HepG2 (cell line): ENCODE data around the gene GRHL1.

ENCODE experiments used
- BHLHE40 ChIP-seq: IDR thresholded peaks from 2 replicates; pipeline ENCODE4 v1.6.1; 2011; ENCODE audit warnings: low read length, improper control_type of control experiment
- BRCA1 ChIP-seq: sonication (generic); formaldehyde crosslinking; IDR thresholded peaks from 2 replicates; pipeline ENCODE4 v1.4.0; 2020; ENCODE audit warnings: missing genetic modification reagents
- GMEB2 ChIP-seq: IDR thresholded peaks from 2 replicates; pipeline ENCODE4 v1.6.1; 2016; ENCODE audit warnings: missing biosample characterization, missing genetic modification reagents, low read depth
- POLR2AphosphoS5 ChIP-seq: IDR thresholded peaks from 2 replicates; pipeline ENCODE4 v1.6.1; 2012; ENCODE audit warnings: low read depth, low read length
- RAD21 ChIP-seq: fragments of 450-650 bp; formaldehyde crosslinking; IDR thresholded peaks from 2 replicates; pipeline ENCODE4 v1.5.0; 2020; ENCODE audit warnings: mild to moderate bottlenecking
- SIX1 ChIP-seq: sonication (generic); formaldehyde crosslinking; IDR thresholded peaks from 2 replicates; pipeline ENCODE4 v1.4.0; 2020; ENCODE audit warnings: missing genetic modification reagents, borderline replicate concordance
- SMAD3 ChIP-seq: sonication (generic); formaldehyde crosslinking; IDR thresholded peaks from 2 replicates; pipeline ENCODE4 v1.4.0; 2020; ENCODE audit warnings: missing genetic modification reagents
- SRF ChIP-seq: IDR thresholded peaks from 2 replicates; pipeline ENCODE4 v1.6.1; 2011; ENCODE audit warnings: mild to moderate bottlenecking, low read depth, low read length, moderate library complexity
- ZNF274 ChIP-seq: sonication (generic); formaldehyde crosslinking; IDR thresholded peaks from 2 replicates; pipeline ENCODE4 v1.5.1; 2020; ENCODE audit warnings: mild to moderate bottlenecking, missing genetic modification reagents
- ZNF619 ChIP-seq: sonication (generic); formaldehyde crosslinking; IDR thresholded peaks from 2 replicates; pipeline ENCODE4 v1.4.0; 2020; ENCODE audit warnings: mild to moderate bottlenecking, missing genetic modification reagents
- TF ChIP-seq, protein P1 (sequence below): sonication (generic); formaldehyde crosslinking; IDR thresholded peaks from 2 replicates; pipeline ENCODE4 v1.4.0; 2020; ENCODE audit warnings: mild to moderate bottlenecking, missing genetic modification reagents
- TF ChIP-seq, protein P2 (sequence below): sonication (generic); formaldehyde crosslinking; IDR thresholded peaks from 2 replicates; pipeline ENCODE4 v1.9.0; 2021; ENCODE audit warnings: missing genetic modification reagents, borderline replicate concordance
- TF ChIP-seq, protein P3 (sequence below): sonication (generic); formaldehyde crosslinking; IDR thresholded peaks from 2 replicates; pipeline ENCODE4 v1.5.0; 2020; ENCODE audit warnings: mild to moderate bottlenecking, missing genetic modification reagents, moderate library complexity

DNA sequence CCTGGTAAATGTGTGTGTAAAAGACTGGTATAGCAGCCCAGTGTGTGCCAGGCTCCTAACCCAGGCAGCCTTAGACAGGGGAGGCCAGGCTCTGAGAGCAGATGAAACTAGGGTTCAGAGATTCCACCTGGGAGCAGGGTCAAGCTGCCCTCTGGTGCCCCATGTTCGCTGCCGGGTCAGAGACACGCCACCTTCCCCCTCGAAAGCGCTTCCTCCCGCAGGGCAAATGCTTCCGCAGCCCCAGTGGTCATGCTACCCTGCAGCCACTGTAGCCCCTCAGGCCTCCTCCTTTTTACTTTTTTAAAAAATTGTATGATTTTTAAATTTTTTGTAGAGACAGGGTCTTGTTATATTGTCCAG is 81.2 kb downstream of the GRHL1 start:
- TF ChIP-seq ZNF619 (CRISPR knock-in tag) = no peak
- TF ChIP-seq SIX1 (CRISPR knock-in tag) = no peak
- no peak for TF ChIP-seq RAD21
- no peak for TF ChIP-seq ZNF274
- TF ChIP-seq, protein P1, sequence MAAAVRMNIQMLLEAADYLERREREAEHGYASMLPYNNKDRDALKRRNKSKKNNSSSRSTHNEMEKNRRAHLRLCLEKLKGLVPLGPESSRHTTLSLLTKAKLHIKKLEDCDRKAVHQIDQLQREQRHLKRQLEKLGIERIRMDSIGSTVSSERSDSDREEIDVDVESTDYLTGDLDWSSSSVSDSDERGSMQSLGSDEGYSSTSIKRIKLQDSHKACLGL (CRISPR knock-in tag) = no peak
- TF ChIP-seq, protein P2, sequence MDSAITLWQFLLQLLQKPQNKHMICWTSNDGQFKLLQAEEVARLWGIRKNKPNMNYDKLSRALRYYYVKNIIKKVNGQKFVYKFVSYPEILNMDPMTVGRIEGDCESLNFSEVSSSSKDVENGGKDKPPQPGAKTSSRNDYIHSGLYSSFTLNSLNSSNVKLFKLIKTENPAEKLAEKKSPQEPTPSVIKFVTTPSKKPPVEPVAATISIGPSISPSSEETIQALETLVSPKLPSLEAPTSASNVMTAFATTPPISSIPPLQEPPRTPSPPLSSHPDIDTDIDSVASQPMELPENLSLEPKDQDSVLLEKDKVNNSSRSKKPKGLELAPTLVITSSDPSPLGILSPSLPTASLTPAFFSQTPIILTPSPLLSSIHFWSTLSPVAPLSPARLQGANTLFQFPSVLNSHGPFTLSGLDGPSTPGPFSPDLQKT = no peak
- TF ChIP-seq, protein P3, sequence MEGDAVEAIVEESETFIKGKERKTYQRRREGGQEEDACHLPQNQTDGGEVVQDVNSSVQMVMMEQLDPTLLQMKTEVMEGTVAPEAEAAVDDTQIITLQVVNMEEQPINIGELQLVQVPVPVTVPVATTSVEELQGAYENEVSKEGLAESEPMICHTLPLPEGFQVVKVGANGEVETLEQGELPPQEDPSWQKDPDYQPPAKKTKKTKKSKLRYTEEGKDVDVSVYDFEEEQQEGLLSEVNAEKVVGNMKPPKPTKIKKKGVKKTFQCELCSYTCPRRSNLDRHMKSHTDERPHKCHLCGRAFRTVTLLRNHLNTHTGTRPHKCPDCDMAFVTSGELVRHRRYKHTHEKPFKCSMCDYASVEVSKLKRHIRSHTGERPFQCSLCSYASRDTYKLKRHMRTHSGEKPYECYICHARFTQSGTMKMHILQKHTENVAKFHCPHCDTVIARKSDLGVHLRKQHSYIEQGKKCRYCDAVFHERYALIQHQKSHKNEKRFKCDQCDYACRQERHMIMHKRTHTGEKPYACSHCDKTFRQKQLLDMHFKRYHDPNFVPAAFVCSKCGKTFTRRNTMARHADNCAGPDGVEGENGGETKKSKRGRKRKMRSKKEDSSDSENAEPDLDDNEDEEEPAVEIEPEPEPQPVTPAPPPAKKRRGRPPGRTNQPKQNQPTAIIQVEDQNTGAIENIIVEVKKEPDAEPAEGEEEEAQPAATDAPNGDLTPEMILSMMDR = no peak
- no peak for TF ChIP-seq POLR2AphosphoS5
- TF ChIP-seq SRF = no peak
- TF ChIP-seq BRCA1 = no peak
- TF ChIP-seq SMAD3 (CRISPR knock-in tag) = no peak
- TF ChIP-seq BHLHE40 = no peak
- TF ChIP-seq GMEB2 = no peak
